ENCODE data around the gene DSTN.

DSTN gene

DNA sequence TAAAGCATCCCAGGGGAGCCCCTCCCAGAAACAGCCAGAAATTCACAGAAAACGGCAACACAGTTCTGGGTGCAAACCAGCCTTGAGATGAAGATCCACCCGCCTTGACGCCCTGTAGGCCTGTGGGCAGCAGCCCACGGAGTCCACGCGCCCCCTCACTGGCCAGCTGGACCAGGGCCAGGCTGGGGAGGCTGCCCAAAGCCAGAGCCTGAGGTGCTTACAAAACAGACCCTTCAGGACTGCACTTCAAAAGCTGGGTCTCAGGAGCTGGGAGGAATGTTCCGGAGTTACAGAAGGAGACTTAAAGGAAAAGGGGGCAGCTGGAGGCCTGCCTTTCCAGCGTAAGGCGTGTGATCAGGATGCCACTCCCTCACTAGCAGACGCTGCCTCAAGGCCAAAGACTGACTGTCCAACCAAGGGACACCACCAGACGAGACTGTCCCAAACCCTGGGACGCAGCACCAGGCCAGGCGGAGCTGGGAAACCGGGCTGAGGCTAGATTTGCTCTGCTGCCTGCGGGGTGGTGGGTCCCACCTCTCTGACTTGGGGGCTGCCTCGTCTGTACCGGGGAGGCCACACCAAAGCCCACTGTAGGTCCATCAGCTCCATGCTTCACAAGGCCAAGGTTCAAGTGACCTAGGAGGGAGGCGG, 64.1 kb downstream of the DSTN start:
- in situ Hi-C loops (cut with MboI; ENCODE audit: low sequenced_read_pairs): no loop called here

DNA sequence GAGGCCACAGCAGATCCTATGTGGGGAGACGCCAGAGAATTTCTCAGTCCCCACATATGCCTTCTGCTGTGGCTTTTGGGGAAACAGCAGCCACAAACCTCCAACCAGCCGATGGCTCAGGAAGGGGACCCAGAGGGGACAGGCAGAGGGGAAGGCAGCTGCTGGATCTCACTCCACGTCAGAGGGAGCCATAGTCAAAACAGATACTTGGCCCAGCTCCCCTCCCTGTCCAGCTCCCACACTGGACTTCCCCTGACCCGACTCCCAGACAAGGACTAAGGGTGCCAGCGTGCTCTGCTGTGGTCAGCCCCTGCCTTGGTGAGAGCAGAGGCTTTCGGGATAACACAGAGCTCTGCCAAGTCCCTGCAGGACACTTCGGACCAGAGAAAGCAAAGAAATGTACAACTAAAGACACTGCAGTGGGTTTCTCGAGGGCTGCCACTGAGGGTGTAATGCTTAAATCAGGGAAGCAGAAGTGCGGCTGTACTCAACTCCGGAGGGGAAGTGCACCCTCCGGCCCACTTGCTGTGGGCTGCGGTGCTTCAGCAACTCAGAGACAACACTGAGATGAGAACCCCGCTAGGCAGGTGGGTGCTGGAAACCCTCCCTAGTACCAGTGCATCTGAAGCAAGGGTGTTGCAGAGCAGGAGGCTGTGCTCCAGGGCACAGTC, 64.9 kb downstream of the DSTN start:
- in situ Hi-C loops (cut with MboI; ENCODE audit: low sequenced_read_pairs): no loop called here

- in situ Hi-C loops (cut with MboI; ENCODE audit: low sequenced_read_pairs): no loop called here
Observed at GRCh38 chr20:17635332-17636244, 65.7 kb downstream of the DSTN start.

DNA sequence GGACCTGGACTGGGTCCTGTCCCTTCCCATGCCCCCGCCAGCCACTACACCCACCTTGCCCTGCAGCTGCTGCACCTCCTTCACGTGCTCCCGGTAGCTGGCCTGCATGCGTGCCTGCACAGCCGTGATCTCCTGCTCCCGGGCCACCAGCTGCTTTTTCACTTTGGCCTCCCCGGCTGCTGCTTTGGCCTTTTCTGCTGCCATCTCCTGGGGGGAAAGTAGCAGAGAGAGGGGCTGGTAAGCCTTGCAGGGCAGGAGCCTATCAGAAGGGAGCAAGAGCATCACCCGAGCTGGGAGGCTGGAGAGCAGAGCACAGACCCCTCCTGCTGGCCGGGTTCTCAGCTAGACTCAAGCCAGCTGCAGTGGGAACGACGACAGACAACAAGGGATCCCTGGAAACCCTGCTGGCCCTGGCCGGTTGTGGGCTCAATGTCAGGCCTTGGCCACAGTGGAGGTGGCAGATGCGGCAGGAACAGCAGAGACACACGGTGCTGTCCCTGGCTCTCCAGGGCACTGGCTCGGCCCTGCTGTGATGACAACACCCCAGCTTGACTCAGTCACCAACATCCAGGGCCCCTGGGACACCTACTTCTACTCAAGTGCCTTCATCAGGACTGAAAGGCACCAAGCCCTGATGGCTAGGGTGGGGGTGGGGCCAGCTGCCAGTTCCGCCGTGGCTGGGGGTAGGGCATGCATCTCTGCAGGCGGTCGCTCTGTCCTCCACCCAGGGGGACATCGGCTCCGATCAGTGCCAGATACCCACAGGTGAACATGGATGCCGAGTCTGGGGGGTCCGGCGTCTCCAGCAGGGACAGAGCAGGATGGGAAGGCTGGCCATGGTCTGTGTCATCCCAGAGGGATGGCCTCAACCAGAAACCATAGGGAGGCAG, 66.9 kb downstream of the DSTN start:
- in situ Hi-C loops (cut with MboI; ENCODE audit: low sequenced_read_pairs): no loop called here

DNA sequence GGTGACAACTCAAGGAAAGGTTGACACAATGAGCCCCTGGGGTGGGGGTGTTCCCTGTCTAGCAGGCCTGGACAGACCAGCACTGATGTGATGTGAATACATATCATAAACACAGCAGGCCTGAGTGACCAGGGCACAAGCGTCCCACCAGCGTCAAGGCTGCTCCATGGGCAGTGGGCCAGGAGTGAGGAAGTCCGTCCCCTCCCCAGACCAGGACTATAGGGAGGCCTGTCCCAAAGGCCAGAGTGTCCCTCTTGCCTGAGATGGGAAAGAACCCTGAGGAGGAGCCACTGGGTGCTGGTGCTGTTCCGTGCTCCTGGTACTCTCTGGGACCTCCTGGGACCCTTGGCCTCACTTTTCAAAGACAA, 67.5 kb downstream of the DSTN start:
- in situ Hi-C loops (cut with MboI; ENCODE audit: low sequenced_read_pairs): no loop called here

- in situ Hi-C loops (cut with MboI; ENCODE audit: low sequenced_read_pairs): no loop called here
Observed at GRCh38 chr20:17637985-17638640, 68.2 kb downstream of the DSTN start.

DNA sequence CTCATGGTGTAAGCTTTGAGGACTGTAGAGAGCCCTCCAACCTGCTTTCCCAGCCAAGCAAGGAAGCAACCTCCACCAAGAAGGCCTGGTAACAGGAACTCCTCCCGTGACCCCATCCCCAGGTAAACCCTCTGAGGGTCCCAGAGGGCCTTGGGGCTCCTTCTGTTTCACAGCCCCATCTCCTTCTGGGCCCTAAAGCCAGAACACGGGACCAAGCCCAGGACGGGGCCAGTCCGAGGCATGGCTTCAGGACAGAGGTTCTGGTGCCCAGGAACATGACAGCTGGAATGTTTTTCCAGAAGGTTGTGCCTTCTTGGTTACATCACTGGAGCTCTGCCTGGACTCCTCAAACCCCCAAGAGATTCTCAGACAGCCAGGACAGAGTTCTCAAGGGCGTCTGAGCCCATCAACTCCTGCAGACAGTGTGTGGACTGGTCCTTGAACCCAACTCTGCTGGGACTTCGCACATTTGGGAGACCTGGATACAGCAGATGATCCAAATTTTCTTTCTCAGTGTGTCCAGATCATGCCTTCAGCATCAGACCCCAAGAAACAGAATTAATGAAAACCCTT, 69.0 kb downstream of the DSTN start:
- in situ Hi-C loops (cut with MboI; ENCODE audit: low sequenced_read_pairs): no loop called here

DNA sequence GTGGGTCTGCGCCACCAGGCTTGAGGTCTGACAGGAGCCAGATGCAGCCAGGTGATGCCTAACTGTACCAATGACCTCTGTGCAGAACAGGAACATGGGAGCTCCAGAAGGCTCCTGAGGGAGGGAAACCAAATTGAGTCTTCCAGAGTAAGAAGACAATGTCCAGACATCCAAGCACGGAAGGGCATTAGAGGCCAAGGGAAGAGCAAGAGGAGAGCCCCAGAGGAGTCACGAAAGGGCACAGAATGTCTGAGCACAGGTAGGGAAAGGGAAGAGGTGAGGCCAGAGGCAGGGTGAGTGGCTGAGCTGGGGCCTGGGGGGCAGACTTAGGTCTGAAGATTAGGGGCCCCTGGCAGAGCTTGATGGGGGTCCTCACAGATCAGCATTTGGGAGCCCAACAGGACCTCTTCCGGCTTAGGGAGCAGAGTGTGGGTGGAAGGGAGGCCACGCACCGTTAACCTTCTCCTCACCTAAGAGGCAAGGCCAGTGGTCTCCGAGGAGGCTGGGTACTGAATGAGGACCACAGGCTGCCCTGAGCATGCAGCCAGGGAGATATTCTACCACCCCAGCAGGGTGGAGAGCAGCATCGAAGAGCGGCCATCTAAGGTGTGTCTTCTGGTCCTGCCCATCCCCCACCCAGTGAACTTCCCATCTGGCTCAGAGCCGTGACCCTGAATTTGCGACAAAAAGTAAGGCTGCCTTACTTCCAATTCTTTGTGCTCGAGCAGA, 70.4 kb downstream of the DSTN start:
- in situ Hi-C loops (cut with MboI; ENCODE audit: low sequenced_read_pairs): no loop called here

GRCh38 chr20:17640875-17641378, 71.1 kb downstream of the DSTN start:
- in situ Hi-C loops (cut with MboI; ENCODE audit: low sequenced_read_pairs): no loop called here

DNA sequence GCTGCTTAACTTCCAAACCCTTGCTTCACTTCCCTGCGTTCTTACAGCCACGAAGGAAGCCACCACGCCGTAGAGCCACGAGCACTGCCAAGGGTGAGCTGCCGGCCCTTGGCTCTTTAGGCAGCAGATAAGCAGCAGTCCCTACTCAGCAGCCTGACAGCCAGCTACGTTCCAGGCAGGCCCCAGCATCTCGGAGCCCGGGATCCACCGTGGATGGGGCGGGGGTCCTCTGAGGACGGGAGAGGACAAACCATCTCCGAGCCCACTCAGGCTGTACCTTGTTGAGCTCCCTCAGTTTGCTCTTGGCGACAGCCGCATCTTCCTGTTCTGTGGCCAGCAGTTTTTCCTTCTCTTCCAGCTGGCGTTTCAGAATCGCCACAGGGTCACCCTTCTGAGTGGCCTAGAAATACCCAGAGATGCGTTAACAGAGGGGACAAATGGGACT, 71.7 kb downstream of the DSTN start:
- in situ Hi-C loops (cut with MboI; ENCODE audit: low sequenced_read_pairs): no loop called here

GRCh38 chr20:17641993-17642392, 72.1 kb downstream of the DSTN start:
- in situ Hi-C loops (cut with MboI; ENCODE audit: low sequenced_read_pairs): no loop called here

DNA sequence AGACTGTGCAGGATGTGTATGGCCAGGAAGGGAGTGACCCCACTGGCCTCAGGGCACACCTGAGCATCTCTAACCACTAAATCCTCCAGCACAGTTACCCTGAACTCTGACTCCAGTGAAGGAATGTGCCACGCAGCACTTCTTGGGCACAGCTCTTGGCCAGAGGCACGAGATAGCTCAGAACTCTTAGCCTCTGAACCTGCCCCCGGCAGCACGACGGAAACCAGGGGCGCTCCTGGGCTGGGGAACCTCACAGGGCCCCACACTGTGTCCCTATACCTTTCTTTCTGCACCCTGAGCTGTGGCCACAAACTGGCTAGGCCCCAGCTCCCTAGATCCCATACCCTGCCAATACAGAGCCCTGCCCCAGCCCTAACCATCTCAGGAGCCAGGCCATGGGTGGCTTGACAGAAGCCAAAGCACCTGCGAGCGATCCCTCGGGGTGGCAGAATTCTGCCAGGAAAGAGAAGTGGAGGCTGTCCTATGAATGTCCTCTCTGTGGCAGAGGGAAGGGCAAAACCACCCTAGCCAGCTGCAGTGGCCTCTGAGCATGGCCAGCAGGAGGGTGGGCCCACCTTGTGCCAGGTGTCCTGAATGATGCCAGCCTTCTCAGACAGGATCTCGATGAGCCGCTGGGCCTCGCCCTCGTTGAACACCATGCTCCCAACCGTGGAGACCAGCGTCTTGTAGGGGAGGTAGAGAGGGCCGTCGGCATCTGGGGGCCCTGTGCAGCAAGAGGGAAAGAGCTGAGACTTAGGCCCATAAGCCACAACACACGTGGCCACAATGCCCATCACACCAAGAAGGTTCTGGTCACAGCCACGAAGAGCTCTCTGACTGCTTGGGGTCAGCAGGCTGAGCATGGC, 72.8 kb downstream of the DSTN start:
- in situ Hi-C loops (cut with MboI; ENCODE audit: low sequenced_read_pairs): no loop called here

DNA sequence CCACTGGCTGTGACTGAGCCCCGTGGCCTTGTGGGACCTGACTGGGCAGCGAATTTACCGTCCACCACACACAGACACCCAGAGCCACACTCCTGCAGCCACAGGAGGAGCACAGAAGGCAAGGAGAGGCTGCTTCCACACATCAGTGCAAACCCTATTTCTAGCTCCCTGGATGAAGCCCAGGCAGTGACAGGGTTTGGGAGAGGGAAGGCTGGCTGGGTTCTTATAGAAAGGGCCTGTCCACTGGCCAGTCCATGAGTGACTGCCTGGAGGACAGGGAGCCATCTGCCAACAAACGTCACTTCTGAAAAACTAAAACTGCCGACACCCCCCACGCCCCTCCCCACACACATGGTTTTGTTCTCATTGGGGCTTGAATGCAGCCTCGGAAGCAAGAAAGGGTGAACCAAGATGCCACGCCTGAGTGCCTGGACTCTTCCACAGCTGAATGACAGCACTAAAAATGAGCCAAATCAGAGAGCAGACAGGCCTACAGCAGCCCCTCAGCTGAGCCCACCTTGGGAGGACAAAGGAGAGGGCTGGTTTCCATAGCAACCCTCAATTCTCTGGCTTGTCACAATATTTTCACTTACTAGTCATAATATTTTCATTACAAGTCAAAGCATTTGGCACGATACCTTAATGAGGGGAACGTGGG, 73.8 kb downstream of the DSTN start:
- in situ Hi-C loops (cut with MboI; ENCODE audit: low sequenced_read_pairs): no loop called here

GRCh38 chr20:17644451-17644850, 74.6 kb downstream of the DSTN start:
- in situ Hi-C loops (cut with MboI; ENCODE audit: low sequenced_read_pairs): no loop called here

DNA sequence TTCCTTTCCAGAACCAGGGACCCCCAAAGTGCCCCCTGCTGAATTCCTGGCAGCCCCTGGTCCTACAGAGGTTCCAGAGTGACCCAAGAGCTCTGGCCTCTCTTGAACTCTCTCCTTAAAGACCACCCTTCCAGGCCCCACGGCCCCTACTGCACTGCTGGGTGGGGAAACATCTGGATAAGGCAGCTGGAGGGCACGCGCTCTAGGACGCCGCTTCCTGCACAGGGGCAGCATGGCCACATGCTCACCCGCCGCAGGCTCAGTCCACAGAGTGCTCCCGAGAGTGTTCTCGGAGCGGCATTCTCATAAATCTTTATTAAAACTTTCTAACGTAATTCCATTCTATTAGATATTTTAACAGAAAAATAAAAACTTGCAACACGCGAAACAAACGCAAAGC, 75.1 kb downstream of the DSTN start:
- in situ Hi-C loops (cut with MboI; ENCODE audit: low sequenced_read_pairs): no loop called here

DNA sequence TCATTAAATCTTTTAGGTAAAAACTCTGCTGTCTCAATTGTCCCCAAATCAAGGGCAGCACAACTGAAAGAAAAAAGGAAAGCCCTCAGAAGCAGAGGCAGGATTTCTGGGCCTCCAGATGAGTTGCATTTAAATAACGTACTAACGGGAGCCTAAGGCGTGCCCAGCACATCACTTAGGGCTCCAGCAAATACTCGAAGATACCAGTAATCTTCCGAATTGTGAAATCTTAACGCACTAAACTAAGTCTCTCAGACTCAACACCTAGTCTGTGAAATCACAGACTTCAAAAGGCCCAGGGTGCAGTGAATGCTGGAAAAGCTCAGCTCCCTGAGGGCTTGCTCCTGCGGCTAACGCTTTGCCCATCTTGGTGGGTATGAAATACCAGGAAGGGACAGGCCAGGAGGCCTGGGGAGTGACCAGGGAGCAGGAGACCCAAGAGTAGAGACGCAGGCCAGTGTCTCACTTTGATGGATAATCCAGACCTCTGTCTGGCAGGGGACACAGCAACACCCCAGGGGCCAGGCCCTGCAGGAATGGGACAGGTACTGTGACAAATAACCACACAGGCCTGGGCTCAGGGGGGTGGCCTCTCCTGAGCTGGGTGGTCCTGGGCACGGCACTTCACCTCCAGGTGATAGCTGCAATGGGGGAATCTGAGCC, 75.8 kb downstream of the DSTN start:
- in situ Hi-C loops (cut with MboI; ENCODE audit: low sequenced_read_pairs): no loop called here
